GM18867 (cell line): Measurements from ENCODE around the gene SCN1A.
A peak's percentile ranks its signal among the peaks of the same experiment; 100 is the strongest.
"Not testable (repeated sequence)": the region's sequence is repeated elsewhere in the genome, so short reads cannot be mapped to it uniquely, and the experiment has no call there.

ENCODE experiments used
- ATAC-seq: cut with Tn5 transposase; IDR thresholded peaks from one replicate; pipeline ENCODE4 v1.9.1; 2021; ENCODE audit warnings: mild to moderate bottlenecking, moderate library complexity; ENCODE audit not compliant: unreplicated experiment

The SCN1A gene

DNA sequence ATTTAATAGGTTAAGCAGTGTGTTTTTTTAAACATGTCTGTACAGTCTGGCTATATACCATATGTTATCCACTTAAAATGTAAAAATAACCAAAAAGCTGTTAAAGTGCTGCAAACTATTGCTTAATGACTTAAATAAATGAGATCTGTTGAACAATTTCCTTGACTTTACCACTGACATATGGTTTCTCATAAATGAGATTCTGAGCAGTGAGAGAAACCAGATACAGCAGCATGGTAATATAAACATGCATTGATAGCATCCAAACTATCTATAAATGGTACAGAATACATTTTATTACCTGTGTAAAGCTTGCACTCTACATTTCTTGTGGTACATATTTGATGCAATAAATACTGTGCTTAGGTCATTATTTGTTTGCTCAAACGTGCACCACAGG lies 138.0 kb downstream of the SCN1A start:
- no peak for ATAC-seq

DNA sequence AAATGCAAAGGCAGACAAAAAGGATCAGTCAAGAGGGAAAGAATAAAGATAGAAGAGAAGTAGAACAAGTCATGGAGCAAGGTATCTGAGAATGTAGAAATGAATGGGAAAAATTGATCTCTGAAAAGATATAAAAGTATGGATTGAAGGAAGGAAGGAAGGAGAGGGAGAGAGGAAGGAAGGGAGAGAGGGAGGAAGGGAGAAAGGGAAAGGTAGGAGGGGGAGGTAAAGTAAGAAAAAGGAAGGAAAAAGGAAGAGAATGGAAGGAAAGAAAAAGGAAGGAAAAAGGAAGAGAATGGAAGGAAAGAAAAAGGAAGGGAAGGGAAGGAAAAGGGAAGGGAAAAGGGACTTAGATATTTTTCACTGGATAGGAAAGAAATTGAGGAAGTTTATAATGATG lies 142.7 kb downstream of the SCN1A start:
- ATAC-seq: no peak

DNA sequence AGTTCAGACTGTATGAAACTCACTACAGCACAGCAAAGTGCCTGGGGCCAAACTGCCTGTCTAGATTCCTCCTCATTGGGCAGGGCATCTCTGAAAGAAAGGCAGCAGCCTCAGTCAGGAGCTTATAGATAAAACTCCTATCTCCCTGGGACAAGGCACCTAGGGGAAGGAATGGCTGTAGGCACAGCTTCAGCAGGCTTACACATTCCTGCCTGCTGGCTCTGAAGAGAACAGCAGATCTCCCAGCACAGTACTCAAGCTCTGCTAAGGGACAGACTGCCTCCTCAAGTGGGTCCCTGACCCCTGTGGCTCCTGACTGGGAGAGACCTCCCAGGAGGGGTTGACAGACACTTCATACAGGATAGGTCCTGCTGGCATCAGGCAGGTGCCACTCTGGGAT lies 155.7 kb downstream of the SCN1A start:
- ATAC-seq: not testable (repeated sequence)

DNA sequence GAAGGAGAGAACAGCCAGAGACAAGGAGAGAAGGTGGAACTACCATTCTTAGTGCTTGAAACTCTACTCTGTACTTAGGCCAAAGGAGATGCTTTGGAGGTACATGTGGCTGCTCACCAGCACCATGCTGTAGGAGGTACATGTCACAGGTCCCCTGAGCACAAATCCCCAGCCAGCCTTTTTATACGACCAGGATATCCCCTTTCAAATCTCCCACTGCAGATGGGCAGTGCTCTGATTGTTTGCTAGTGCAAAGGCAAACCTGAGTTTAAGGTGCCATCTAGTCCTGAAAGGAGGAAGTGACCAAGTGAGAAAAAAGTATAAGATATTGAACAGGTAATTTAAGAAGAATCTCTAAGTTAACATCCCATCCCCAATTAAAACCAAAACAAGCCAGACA lies 157.2 kb downstream of the SCN1A start:
- ATAC-seq: no peak

DNA sequence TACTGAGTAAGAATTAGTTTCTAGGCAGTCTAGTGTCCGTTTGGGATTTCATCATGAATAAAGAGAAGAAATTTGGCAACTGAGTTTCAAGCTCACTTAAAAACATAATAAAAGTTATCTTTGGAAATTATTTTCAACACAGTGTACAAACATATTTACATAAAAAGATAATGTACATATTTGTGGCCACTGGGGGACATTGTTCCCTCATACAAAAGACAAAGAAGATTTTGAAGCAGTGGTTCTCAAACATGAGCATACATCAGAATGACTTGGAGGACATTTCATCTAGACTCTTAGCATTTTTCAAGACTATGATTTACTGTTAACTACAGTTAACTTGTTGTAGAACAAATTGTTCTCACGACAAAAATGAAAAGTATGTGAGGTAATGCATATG lies 158.6 kb downstream of the SCN1A start:
- ATAC-seq: no peak

DNA sequence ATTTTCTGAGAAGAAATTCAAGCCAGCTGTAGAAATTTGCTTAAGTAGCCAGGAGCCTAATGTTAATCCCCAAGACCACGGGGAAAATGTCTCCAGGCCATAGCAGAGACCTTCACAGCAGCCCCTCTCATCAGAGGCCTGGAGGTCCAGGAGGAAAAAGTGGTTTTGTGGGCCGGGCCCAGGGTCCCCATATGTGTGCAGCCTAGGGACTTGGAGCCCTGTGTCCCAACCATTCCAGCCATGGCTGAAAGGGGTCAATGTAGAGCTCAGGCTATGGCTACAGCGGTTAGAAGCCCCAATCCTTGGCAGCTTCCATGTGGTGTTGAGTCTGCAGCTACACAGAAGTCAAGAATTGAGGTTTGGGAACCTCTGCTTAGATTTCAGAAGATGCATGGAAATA lies 160.1 kb downstream of the SCN1A start:
- no peak for ATAC-seq

DNA sequence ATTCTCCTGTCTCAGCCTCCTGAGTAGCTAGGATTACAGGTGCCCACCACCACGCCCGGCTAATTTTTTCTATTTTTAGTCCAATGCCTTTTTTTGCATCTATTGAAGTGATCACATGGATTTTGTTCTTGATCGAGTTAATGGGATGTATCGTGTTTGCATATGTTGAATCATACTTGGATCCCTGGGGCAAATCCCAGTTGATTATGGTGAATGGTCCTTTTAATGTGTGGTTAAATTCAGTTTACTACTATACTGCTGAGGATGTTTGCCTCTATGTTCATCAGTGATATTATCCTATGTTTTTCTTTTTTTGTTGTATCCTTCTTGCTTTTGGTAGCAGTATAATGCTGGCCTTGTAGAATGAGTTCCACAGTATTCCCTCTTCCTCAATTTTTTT lies 166.0 kb downstream of the SCN1A start:
- ATAC-seq: no peak

DNA sequence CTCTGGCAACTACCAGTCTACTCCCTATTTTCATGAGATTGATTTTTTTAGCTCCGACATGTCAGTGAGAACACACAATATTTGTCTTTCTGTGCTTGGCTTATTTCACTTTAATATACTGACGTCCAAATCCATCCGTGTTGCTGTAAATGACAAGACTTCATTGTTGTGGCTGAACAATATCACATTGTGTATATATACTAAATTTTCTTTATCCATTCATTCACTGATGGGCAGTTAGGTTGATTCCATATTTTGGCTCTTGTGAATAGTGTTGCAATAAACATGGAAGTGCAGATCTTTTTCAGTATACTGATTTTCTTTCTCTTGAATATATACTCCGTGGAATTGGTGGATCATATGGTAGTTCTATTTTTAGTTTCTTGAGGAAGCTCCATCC lies 168.4 kb downstream of the SCN1A start:
- no peak for ATAC-seq

DNA sequence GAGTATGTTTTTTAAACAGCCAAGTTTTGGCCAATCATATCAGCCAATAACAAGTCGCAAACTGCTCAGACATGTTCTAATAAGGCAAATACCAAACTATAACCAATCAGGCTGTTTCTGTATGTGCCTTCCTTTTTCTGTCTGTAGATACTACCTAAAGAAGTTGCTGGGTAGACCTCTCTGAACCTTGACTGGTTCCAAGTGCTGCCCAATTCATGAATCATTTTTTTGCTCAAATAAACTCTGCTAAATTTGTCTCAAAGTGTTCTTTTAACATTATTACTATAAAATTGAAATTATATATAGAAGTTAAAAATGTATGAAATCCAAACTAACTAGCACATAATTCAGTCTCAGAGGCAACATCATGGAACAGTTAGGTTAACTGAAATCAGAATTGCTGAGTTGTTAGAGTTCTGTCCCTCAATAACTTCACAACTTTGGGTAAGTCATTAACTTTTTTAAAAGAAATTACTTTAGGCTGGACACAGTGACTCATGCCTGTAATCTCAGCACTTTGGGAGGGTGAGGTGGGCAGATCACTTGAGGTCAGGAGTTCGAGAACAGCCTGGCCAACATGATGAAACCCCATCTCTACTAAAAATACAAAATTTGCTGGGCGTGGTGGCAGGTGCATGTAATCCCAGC lies 169.4 kb downstream of the SCN1A start:
- ATAC-seq: no peak

DNA sequence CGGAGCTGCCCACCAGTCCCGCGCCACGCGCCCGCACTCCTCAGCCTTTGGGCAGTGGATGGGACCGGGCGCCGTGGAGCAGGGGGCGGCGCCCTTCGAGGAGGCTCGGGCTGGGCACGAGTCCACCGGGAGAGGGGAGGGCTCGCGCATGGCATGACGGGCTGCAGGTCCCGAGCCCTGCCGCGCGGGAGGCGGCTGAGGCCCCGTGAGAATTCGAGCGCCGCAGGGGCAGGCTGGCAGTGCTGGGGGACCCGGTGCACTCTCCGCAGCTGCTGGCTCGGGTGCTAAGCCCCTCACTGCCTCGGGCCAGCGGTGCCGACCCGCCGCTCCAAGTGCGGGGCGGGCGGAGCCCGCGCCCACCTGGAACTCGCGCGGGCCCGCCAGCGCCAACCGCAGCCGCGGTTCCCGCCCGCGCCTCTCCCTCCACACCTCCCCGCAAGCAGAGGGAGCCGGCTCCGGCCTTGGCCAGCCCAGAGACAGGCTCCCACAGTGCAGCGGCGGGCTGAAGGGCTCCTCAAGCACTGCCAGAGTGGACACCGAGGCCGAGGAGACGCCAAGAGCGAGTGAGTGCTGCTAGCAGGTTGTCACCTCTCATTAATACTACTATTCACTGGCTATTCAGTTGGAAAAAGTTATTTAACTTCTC lies 170.7 kb downstream of the SCN1A start:
- ATAC-seq: no peak

DNA sequence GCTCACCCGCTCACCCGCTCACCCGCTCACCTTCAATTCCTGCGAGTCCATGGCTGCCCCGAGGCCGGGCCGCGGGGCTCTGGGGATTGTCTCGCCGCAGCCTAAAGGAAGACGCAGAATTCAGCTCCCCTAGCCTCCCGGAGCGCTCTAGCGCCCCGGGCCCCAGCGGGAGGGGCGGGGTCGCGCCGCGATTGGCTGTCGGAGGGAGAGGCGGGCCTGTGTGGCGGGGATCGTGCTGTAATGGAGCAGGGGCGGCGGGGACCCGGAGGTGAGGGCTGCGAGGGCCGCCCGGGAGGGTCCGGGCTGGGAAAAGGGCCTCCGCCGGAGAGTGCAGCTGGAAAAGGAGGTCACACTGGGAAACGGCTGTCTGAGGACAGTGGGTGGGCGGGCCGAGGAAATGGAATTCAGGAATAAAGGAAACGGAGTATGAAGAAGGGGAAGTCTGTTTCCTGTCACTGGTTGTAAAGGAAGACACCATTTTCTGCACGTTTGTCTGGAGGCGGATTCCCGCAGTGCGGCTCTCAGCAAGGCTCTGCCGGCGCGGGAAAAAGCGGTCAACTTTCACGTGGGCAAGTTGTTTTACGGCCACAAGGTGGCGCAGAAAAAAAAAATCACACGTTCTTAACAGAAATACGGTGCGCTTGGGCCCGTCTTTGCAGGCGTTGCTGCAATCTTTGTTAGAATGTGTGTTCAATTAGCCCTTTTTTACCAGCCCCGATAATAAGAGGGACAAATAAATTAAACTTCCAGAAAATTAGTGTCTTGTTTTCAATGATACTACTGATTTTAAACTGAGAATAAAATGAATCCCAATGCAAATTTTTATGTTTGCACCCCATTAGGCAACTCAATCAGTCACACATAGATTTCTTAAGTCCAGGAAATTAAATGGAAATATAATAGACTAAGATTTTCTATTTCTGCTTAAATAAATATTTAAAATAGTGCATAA lies 173.9 kb downstream of the SCN1A start, which contains the start of gene TTC21B:
TTC21B (minus strand) TSS at position 122 of the 952 bp plus-strand sequence; CDS start at position 51, 71 bp downstream.
- ATAC-seq: peak; percentile 94

DNA sequence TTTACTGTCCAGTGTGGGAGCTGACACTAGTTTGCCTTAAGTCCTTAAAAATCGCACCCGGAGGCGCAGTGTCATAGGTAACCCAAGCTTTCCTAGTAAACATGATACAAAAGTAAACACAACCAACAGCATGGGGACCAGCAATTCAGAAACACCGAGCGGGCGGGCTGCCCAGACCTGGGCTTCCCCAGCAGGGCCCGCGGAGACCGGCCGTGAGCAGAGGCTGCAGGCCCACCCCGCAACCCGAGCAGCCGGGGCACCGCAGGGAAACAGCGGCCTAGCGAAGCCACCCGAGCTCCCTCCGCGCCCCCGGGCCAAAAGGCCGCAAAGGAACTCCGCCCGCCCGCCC lies 174.5 kb downstream of the SCN1A start:
- ATAC-seq: no peak

DNA sequence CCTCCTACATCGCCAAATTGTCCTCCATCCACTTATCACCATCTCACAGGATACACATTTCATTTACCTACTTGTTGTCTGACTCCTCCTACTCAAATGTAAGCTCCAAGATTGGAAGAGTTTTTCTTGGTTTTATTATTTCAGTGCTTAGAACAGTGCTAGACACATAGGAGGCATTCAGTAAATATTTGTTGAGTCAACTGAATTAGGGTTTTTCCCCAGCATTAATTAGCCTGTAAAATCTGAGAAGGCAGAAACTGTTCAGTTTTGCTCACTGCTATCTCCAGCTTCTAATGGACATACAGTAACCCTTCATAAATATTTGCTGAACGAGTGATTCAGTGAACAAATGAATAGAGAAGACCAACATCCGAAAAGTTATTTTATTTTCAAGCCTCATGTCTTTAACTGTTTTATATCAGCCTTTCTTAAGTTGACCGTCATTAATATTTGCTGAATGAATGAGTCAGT lies 175.0 kb downstream of the SCN1A start:
- ATAC-seq: no peak

DNA sequence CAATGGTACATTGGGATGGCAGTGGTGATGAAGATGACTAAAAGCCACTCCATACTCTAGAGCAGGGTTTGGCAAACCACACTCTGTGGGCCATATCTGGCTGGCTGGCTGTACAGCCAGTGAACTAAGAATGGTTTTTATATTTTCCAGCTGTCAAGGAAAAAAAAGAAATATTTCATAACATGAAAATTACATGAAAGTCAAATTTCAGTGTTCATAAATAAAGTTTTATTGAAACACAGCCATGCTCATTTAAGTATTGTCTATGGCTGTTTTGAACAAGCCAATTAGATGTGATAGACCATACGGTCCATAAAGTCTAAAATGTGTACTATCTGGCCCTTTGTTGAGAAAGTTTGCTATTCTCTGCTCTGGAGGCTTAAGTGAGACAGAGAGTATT lies 175.7 kb downstream of the SCN1A start:
- no peak for ATAC-seq

DNA sequence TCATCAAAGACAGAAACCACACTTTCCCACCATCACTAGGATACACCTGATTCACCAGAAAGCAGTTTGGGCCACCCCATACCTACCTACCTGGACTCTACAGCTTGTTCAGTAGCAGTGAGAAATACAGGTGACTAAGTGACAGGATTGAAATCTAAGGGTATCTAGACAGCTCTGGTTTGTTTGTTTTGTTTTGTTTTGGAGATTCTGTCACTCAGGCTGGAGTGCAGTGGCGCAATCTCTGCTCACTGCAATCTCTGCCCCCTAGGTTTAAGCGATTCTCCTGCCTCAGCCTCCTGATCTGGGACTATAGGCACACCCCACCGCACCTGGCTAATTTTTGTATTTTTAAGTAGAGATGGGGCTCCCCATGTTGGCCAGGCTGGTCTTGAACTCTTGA lies 177.4 kb downstream of the SCN1A start:
- no peak for ATAC-seq

DNA sequence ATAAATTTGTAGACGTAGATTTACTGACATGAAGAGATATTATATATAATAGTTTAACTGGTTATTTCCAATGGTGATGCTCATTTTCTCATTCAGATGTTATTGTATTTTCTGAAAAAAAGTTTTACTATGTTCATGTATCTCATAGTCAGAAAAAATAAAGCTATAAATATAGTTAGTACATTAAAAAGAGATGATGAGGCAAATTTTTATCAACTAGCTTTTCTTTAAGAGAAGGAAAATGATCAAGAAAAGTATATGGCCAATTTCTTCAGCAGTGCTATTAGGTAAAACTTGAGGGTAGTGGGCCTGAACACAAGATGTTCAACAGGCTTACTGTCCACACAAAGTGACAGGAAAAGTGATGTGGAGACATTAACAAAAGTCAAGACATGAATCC lies 186.0 kb downstream of the SCN1A start:
- ATAC-seq: no peak

DNA sequence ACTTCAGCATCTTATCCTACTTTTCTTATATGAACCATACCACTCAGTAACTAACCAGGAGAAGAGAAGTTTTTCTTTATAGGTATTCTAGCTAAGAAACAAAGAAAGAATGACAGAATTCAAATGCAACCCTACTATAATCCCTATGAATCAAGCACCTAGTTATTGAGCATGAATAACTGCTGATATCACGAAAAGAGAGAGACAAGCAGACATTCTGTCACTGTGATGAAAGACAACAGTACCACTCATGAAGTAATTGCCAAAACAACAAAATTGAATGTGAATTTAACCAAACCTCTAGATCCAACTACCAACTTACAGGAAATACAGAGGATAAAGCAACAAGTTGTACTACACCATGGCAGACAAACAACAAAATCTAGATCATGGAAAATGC lies 189.6 kb downstream of the SCN1A start:
- ATAC-seq: no peak
